Esophagus muscularis mucosa (tissue), 3 donors: ENCODE measurements around the gene MGAT5B.

Experiments
- POLR2A ChIP-seq: fragments of 450-650 bp; IDR thresholded peaks from one replicate; pipeline ENCODE4 v1.6.1; 2017; ENCODE audit warnings: antibody characterized with exemption, moderate library complexity, mild to moderate bottlenecking, low read depth
- TF ChIP-seq, protein P1 (sequence below), 3 experiments: fragments of 200-600 bp in 2 of 3; fragments of 450-650 bp in 1 of 3; sonication (generic) in 2 of 3; IDR thresholded peaks; one replicate each; pipeline ENCODE4 v1.5.1; 2017 to 2019; ENCODE audit warnings: antibody characterized with exemption in 3 of 3, mild to moderate bottlenecking in 2 of 3, moderate library complexity in 1 of 3

DNA sequence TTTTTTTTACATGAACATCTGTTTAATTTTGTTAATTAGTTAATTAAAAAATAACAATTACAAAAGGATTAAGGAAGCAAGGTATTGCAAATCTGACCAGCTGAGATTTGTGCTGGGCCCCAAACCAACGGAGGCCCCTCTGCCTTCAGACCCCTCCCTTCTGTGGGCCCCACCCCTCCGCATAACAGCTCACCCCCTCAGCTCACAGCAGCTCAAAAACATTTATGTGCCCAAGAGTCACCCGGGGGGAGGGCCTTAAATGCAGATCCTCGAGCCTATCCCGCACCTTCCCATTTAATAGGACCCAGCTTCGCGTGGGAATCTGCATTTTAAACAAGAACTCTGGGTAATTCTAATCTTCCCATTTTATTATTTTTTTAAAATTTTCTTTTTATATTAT is 75.0 kb downstream of the MGAT5B start:
- TF ChIP-seq, protein P1, sequence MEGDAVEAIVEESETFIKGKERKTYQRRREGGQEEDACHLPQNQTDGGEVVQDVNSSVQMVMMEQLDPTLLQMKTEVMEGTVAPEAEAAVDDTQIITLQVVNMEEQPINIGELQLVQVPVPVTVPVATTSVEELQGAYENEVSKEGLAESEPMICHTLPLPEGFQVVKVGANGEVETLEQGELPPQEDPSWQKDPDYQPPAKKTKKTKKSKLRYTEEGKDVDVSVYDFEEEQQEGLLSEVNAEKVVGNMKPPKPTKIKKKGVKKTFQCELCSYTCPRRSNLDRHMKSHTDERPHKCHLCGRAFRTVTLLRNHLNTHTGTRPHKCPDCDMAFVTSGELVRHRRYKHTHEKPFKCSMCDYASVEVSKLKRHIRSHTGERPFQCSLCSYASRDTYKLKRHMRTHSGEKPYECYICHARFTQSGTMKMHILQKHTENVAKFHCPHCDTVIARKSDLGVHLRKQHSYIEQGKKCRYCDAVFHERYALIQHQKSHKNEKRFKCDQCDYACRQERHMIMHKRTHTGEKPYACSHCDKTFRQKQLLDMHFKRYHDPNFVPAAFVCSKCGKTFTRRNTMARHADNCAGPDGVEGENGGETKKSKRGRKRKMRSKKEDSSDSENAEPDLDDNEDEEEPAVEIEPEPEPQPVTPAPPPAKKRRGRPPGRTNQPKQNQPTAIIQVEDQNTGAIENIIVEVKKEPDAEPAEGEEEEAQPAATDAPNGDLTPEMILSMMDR (IDR thresholded peaks at IDR 0.05), result no peak
- TF ChIP-seq POLR2A, result no peak
